ENCODE data around the gene APBA1. TPM values are rescaled to one million over a fixed set of nuclear protein-coding genes. Genes with fewer than 3 reads are reported as not detected.

Gene APBA1
- total and polyA plus RNA-seq, 2 of the 8 experiments (the other 6 are each of a cell fraction or from before 2014, with no cell fraction given): 0.36 to 0.60 TPM

DNA sequence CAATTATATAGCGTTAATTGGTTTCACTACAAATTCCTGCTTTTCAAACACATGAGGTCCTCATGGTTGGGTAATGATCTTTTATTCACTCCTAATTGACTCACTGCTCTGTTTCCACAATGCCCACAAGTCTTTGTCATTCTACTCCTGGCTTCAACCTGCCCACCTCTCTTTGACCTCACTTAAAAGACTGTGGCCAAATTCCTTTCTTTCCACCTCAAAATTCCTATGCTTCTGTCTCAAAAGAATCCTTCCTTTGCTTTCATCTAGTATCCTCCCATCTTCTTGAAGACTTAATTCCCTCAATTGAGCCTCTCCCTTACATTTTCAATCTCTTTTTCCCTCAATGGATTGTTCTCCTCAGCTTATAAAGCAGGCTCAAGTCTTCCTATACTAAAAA is 4.9 kb downstream of the APBA1 start:
- H3K4me1 ChIP-seq (replicated peaks in 1 of 4; ENCODE audit: control insufficient read depth in 3 of 4, insufficient read depth in 4 of 4, low read length in 3 of 4): peaks cover 3 to 7% (median 5%) of the 10 kb centered on the region in 4 experiments; a peak in 4 of 7 replicates
- H3K4me2 ChIP-seq (ENCODE audit: insufficient read depth in 1 of 2, low read depth in 2 of 2, low read length in 2 of 2): peak overlapping the region in 1 of 2 experiments; percentile 21; a peak in 1 of 4 replicates
- H3K79me2 ChIP-seq (ENCODE audit: control insufficient read depth in 1 of 2, insufficient read depth in 2 of 2, low read length in 2 of 2): no peaks in the 10 kb centered on the region
- H2AK5ac ChIP-seq (ENCODE audit: low read depth, low read length): no peak overlapping the region
- no peak overlapping the region for H3K23ac ChIP-seq (ENCODE audit: insufficient read length)
- no peak for TF ChIP-seq SIRT6 (IDR thresholded peaks at IDR 0.05; ENCODE audit: low read length)
- H3K27ac ChIP-seq (ENCODE audit: low read depth, low read length): no peak overlapping the region
- peaks cover 5% of the 10 kb centered on the region; the same call in 1 of the 2 replicates for H3K23me2 ChIP-seq (ENCODE audit: low read depth, low read length)
- H3K18ac ChIP-seq (ENCODE audit: extremely low read depth, low read length): no peak overlapping the region
- no peaks in the 10 kb centered on the region for H3K79me1 ChIP-seq (ENCODE audit: low read depth, low read length)
- H3K9ac ChIP-seq (replicated peaks in 1 of 4; ENCODE audit: extremely low read depth in 1 of 4, low read depth in 3 of 4, low read length in 3 of 4): no peak overlapping the region
- H4K8ac ChIP-seq (ENCODE audit: extremely low read depth, insufficient read depth, low read length): no peak overlapping the region
- H2BK5ac ChIP-seq (ENCODE audit: low read depth, low read length): no peak overlapping the region
- H3K4ac ChIP-seq (replicated peaks; ENCODE audit: insufficient read length, low read depth, low read length): no peak overlapping the region
- H3K9me3 ChIP-seq (ENCODE audit: insufficient read depth in 2 of 2, low read depth in 1 of 2, low read length in 1 of 2): no peaks in the 10 kb centered on the region
- H3K14ac ChIP-seq (ENCODE audit: insufficient read length): no peak overlapping the region
- no peak for FAIRE-seq
- ChIA-PET CTCF (ENCODE audit: partially characterized antibody) (interaction anchor here (0.8 to 1.1 kb wide), 3 partner anchors 11 to 264 kb away, joined by 3 read pairs; no protein-coding TSS in a partner anchor), POLR2A (ENCODE audit: partially characterized antibody) (interaction anchor here (0.8 kb wide), 1 partner anchor 8 kb away, joined by 3 read pairs; no protein-coding TSS in a partner anchor)
- H2BK12ac ChIP-seq (ENCODE audit: low read depth, low read length): no peak overlapping the region
- H4K5ac ChIP-seq (ENCODE audit: insufficient read length, low read depth, low read length): no peak overlapping the region
- 63% methylated on average over 1 of the region's 1 CpG; no CpG with 5 or more reads in 1 of the 2 experiments for WGBS, 2 experiments (ENCODE audit: extremely low coverage in 1 of 2, insufficient coverage in 1 of 2, insufficient read length in 1 of 2, insufficient replicate concordance in 2 of 2, low coverage in 1 of 2, low lambda C conversion rate in 2 of 2, missing lambda C conversion rate in 1 of 2)
- H2BK15ac ChIP-seq (ENCODE audit: low read length): no peak overlapping the region
- no peak overlapping the region for H3K4me3 ChIP-seq (ENCODE audit: extremely low read depth in 1 of 4, insufficient read depth in 2 of 4, low read depth in 3 of 4, low read length in 4 of 4)
- no peak overlapping the region for H2AFZ ChIP-seq (ENCODE audit: low read length)
- H3K56ac ChIP-seq (replicated peaks; ENCODE audit: insufficient read length, low read depth, low read length): no peak overlapping the region
- H2BK120ac ChIP-seq (replicated peaks; ENCODE audit: low read depth, low read length): no peak overlapping the region
- no peak overlapping the region for H4K91ac ChIP-seq (replicated peaks; ENCODE audit: insufficient read length, low read length)
- no peak overlapping the region for H2BK20ac ChIP-seq (ENCODE audit: low read length)
- H4K20me1 ChIP-seq (replicated peaks in 1 of 2; ENCODE audit: control insufficient read depth in 1 of 2, insufficient read depth in 2 of 2, low read length in 2 of 2): peaks cover 0 to 4% of the 10 kb centered on the region in 2 experiments
- peaks cover 8 to 20% (median 14%) of the 10 kb centered on the region in 4 experiments for H3K27me3 ChIP-seq (replicated peaks in 1 of 4; ENCODE audit: control insufficient read depth in 3 of 4, extremely low read depth in 1 of 4, insufficient read depth in 3 of 4, low read length in 3 of 4)
- DNase-seq (ENCODE audit: low read depth in 1 of 2, low spot score in 2 of 2): no peak
- no peaks in the 10 kb centered on the region for H3K36me3 ChIP-seq (ENCODE audit: control insufficient read depth in 2 of 4, insufficient read depth in 4 of 4, low read length in 3 of 4)

Data from H1 (cell line).